ENCODE data around the gene PTP4A2.
"Not testable (repeated sequence)": the region's sequence is repeated elsewhere in the genome, so short reads cannot be mapped to it uniquely, and the experiment has no call there.

Gene PTP4A2

DNA sequence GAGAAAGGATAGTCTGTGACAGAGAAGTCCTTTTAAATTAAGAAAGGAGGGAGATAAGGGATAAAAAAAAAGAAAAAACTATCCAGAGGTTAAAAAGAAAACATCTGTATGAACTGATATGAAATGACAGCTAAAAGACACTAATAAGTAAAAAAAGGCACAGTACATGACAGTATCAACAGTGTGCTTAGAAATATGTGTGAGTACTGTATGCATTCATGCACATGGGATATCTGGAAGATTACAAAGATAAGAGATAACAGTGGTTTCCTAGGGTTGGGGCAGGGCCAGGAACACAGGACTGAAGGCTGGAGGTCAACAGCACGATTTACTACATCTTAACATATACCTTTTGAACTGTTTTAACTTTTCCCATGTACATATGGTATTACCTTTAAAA lies 13.3 kb downstream of the PTP4A2 start:
- DNase-seq (ENCODE audit: low read depth), result no peak

DNA sequence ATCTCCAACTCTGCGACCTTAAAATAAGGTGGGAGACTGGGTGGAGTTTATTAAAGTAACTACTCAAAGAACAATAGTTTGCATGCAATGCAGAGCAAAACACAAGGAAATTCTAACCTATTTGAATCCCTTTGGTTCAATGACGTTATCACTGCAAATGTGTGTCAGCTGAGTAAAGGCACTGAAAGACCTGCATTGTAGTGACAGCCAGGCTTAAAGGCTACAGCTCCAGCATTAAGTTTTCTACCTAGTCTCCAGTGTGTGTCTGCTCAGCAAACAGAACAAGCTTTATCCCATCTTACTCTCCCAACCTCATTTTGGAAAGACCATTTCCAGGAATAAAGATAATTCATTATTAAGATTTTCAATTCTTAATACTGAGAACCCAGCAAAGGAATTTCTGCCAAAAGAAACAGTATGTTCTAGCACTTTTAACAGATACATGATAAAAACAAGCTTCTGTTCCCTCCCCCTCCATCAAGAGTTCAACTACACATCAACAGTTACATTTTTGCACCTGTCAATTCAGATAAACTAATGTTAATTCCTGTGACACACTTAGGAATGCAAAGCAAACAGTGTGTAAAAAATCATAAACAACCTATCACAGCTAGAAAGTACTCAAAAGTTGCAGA lies 14.2 kb downstream of the PTP4A2 start:
- no peak for DNase-seq (ENCODE audit: low read depth)

DNA sequence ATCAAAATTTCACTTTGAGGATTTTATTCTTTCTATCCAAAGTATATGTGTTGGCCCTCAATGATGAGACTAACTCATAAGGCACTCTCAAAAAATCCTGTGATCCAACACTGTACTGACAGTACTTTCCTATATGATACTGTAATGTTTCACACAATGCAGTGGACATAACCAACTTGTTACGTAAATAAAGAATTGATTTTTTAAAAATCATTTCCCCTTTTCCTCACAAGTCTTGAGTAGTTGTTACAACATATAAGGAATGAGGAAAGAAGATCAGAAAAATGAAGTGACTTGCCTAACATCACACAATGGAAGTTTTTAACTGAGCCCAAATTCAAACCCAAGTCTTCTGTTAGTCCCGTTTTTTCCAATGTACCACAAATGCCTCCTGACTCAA lies 17.2 kb downstream of the PTP4A2 start:
- no peak for DNase-seq (ENCODE audit: low read depth)

GRCh38 chr1:31919591-31919990 lies 18.6 kb downstream of the PTP4A2 start:
- no peak for DNase-seq (ENCODE audit: low read depth)

GRCh38 chr1:31915438-31915837 lies 22.7 kb downstream of the PTP4A2 start:
- no peak for DNase-seq (ENCODE audit: low read depth)

DNA sequence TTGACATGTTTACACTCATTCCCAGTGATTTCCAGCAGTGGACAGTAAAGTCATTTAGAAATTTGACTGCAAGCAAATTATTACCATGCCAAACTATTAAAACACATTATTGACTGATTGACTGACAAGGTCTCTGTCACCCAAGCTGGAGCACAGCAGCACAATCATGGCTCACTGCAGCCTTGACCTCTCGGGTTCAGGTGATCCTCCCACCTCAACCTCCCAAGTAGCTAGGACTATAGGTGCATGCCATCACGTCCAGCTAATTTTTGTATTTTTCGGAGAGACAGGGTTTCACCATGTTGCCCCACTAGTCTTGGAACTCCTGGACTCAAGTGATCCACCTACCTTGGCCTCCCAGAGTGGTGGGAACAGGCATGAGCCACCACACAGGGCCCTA lies 24.2 kb downstream of the PTP4A2 start:
- DNase-seq (ENCODE audit: low read depth), result no peak

DNA sequence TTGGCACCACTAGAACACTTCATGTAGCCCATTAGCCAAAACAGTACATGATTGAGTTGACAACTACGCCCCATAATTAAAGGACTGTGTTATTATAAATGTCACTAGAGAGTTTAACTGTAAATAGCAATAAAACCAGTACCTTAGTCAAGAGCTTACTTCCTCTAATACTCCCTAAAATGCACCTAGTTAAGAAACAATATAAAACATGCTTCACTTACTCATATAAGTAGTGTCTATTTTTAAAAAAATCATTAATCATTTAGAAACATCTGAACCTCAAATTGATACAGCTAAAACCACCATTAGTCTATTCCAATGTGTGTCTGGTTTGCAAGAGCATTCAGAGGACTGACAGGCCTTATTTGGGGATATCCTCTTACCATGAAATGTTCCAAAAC lies 25.3 kb downstream of the PTP4A2 start:
- DNase-seq (ENCODE audit: low read depth), result no peak

DNA sequence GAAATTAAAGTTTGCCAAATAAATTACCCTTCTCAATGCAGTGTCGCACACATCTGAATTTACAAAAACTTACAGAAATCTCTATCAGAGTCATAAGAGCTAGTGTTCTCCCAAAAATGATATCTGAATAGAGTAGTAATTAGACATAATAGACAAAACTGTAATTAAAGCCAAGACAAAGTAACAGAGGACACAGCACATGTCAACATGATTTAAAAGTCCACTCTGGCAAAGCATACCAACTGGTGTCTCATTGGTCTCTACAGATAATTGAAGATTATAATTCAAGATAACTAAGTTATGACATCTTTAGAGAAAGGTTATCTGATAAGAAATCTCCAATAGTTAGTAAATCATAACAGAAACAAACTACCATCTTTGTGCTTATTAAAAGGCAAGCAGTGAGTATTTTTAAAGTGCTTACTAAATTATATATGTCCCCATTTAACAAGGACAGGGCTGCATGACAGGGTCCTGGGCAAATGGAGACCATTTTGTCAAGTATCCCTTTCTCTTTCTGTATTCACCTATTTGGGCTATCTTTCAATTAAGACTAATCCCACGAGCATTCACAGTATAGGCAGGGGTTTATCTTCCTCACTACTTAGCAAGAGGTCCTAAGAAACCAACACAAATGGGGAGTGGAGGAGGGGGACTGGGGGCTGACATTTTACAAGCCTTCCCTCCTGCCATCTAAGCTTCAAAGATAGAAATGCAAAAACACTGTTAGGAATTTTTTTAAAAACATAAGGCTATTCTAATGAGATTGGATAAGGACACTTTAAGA lies 26.0 kb downstream of the PTP4A2 start:
- DNase-seq (ENCODE audit: low read depth), result no peak

- no peak for DNase-seq (ENCODE audit: low read depth)
Observed at GRCh38 chr1:31910933-31911332, 27.2 kb downstream of the PTP4A2 start.

GRCh38 chr1:31909691-31910090 lies 28.5 kb downstream of the PTP4A2 start:
- DNase-seq (ENCODE audit: low read depth), result no peak

DNA sequence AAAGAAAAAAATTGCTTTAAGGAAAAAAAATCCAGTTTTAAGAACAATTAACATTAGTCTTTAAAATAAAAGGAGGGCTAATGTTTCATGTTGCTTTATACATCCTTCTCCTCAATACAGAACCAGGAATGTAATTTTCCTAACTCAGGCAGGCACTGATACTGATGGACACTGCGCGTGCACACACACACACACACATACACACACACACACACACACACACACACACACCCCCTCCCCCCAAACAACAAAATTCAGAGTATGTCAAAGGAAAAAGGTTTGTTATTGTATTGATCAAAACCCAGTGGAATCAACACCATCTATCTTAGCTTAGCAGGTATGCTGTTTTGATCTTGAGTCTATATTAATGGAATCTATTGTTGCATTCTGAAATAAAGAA lies 31.6 kb downstream of the PTP4A2 start:
- DNase-seq (ENCODE audit: low read depth), result no peak

DNA sequence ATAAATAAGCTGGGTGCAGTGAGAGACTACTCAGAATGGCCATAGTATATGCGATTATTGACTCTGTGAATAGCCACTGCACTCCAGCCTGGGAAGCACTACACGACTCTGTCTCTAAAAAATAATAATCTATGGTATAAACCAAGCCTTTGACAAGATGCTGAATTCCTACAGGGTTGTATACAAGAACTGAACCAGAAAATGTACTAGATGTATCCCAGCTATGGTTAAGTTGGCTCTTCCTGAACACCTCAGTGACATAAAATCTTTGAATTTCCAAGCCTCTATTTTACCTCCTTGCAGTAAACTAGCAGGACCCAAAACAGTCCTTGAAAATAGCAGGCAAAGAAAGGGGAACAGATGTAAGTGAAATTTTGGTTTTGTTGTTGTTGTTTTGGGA lies 32.5 kb downstream of the PTP4A2 start:
- no peak for DNase-seq (ENCODE audit: low read depth)

GRCh38 chr1:31905093-31905509 lies 33.1 kb downstream of the PTP4A2 start:
- no peak for DNase-seq (ENCODE audit: low read depth)

GRCh38 chr1:31904339-31905092 lies 33.7 kb downstream of the PTP4A2 start:
- DNase-seq (ENCODE audit: low read depth), result no peak

DNA sequence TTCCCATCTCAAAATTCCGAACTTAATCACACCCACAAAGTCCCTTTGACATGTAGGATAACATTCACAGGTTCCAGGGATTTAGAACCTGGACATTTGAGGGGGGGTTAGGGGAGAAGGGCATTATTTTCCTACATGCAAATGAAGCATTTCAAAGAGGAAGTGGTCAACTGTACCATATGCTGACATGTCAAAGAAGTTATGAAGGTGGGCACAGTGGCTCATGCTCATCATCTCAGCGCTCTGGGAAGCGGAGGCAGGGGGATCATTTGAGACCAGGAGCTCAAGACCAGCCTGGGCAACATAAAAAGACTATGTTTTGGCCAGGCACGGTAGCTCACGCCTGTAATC lies 35.7 kb downstream of the PTP4A2 start:
- no peak for DNase-seq (ENCODE audit: low read depth)

DNA sequence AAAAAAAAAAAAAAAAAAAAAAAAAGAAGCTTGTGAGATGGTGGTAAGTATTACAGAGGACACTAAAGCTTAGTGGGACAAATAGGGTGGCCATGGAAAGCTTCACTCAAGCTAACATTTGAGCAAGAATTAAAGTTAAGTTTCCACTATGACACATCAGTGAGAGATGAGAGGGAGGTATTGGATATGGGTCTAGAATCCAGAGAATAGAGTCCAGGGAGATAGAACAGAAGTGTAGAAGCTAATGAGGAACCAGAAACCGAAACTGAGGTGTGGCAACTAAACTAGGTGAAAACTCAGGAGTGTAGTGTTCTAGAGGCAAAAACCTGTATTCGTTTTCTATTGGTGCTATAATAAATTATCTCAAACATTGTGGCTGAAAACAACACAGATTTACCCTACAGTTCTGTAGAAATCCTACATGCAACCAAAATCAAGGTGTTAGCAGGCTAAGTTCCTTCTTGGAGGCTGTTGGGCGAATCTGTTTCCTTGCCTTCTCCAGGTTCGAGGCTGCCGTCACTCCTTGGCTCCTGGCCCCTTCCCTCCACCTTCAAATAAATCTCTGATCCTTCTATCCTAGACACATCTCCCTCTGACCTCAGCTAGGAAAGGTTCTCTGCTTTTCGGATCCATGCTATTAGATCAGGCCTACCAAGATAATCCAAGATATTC lies 36.2 kb downstream of the PTP4A2 start:
- no peak for DNase-seq (ENCODE audit: low read depth)

DNA sequence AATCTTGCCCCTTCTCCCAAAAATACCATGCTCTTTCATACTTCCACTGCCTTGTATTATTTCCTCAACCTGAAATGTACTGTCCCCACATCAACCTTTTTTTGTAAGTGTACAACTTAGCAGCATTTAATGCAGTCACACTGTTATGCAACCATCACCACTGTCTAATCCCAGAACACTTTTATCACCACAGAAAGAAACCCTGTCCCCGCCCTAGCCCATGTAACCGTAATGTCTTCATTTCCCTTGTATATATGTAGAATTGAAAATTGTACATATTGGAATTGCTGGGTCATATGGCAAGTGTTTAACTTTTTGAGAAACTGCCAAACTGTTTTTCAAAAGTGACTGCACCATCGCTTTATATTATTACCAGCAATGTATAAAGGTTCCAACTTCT lies 37.4 kb downstream of the PTP4A2 start:
- no peak for DNase-seq (ENCODE audit: low read depth)

DNA sequence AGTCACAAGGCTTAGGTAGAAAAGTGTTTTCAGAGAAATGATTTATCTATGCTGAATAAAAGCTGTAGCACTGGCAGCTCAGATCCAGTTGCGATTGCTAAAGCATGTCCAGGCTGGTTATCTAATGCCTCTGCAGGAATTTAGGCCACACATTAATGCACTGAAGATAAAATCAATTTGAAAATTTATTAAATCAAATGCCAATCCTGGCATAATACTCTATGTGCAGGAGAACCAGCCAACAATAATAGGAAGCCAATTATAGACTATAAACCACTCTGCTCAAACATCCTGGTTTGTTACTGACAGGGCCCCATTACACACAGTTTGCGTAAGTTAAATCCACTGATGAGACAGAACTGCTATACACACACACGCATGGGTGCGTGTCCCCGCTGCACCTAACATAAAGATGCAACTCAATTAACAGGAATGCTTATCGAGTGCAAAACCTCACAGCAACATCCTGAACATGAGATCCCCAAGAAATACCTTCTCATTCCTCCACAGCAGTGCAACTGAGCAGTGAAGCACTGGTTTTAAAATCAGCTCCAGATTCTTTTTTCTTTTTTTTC lies 40.6 kb downstream of the PTP4A2 start:
- DNase-seq (ENCODE audit: low read depth), result no peak

GRCh38 chr1:31895474-31896198 lies 42.5 kb downstream of the PTP4A2 start:
- not testable (repeated sequence) for DNase-seq (ENCODE audit: low read depth)

- DNase-seq (ENCODE audit: low read depth), result no peak
Observed at GRCh38 chr1:31891280-31891679, 46.9 kb downstream of the PTP4A2 start.

GRCh38 chr1:31888291-31888690 lies 49.9 kb downstream of the PTP4A2 start:
- DNase-seq (ENCODE audit: low read depth), result no peak

DNA sequence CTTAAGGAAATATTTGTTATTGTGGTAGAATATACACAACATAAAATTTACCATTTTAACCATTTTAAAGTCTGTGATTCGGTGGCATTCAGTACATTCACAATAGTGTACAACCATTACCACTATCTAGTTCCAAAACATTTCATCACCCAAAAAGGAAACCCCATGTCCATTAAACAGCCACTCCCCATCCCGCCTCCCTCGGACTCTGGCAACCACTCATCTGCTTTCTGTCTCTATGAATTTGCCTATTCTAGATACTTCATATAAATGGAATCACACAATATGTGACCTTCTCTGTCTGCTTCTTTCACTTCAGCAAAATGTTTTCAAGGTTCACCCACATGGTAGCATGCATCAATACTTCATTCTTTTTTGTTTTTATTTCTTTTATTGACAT lies 51.3 kb downstream of the PTP4A2 start:
- DNase-seq (ENCODE audit: low read depth), result no peak
